Measurements from ENCODE around the gene MAU2. TPM values are rescaled to one million over a fixed set of nuclear protein-coding genes. Genes with fewer than 3 reads are reported as not detected.
A peak's percentile ranks its signal among the peaks of the same experiment; 100 is the strongest.
"Not testable (repeated sequence)": the region's sequence is repeated elsewhere in the genome, so short reads cannot be mapped to it uniquely, and the experiment has no call there.

Gene MAU2
- total RNA-seq, 1 experiment from 2014 or later, result 31.1 TPM

DNA sequence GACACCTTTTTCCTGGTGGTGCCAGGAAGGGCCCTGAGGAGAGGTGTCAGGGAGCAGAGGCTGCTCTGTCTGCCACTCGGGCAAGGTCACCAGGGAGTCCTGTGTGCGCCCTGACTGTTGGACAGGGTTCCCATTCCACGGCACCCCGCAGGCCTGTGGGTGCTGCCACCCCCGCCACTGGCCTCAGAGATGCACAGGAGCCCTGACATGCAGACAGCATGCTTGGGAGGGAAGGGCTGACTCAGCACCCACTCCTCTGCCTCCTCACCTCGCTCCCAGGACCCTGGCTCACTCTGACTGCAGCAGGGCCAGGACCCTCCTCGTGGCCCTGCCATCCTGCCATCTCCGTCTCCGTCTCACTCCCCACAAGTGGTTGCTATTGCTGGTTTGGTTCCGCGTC is 25.3 kb downstream of the MAU2 start:
- no peak for DNase-seq (ENCODE audit: low read depth)

GRCh38 chr19:19347401-19348110 is 26.9 kb downstream of the MAU2 start:
- no peak for DNase-seq (ENCODE audit: low read depth)

DNA sequence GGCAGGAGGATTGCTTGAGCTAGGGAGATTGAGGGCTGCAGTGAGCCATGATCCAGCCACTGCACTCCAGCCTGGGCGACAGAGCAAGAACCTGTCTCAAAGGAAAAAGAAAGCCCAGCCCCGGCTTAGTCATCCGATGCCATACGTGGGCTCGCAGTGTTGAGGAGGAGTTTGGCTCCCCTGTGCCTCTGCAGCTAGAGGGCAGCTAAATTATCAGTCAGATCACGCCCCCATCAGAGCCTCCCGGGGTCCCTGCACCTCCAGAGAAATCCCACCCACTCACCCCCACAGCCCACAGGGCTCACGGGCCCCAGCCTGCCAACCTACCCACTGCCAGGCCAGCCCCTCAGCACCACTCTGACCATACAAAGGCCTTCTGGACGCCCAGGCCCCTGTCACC is 27.6 kb downstream of the MAU2 start:
- DNase-seq (ENCODE audit: low read depth), result no peak

DNA sequence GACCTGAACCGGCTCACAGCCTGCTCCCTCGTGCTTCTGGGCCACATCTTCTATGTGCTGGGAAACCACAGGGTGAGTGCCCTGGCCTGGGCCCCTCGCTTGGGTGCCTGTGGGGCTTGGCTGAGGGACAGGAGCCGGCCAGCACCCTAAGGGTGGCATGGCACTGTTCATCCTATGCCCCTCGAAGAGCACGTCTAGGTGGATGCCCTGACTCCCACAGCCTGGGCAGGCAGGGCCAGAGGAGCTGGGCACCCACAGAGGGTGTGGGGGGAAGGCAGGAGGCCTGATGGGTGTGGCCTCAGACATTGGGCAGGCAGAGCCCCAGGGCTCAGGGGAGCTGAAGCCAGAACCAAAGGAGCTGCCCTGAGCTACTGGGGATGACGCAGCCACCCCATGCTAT is 28.7 kb downstream of the MAU2 start:
- no peak for DNase-seq (ENCODE audit: low read depth)

DNA sequence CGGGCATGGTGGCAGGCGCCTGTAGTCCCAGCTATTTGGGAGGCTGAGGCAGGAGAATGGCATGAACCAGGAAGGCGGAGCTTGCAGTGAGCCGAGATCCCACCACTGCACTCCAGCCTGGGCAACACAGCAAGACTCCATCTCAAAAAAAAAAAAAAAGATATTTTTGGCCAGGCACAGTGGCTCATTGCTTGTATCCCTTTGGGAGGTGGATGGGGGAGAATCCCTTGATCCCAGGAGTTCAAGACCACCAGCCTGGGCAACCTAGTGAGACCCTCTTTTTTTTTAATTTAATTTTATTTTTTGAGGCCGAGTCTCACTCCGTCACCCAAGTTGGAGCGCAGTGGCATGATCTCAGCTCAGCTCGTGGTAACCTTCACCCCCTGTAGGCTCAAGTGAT is 30.1 kb downstream of the MAU2 start:
- not testable (repeated sequence) for DNase-seq (ENCODE audit: low read depth)

DNA sequence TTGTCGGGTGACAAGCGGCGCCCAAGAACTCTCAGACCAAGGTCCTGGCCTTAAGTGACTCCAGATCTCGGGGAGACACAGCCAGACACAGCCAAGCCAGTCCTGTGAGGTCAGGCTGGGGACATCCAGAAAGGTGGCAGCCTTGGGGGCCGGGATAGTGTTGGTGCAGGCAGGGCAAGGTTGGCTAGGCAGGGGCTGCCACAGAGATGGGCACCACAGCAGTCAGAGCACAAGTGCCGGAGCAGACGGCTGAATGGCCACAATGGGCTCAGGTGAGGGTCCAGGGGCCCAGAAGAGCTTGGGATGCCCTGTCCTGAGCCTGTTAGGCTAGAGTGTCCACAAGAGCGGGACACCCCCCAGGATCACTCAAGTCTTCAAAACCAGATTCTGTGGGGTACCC is 32.2 kb downstream of the MAU2 start:
- no peak for DNase-seq (ENCODE audit: low read depth)

DNA sequence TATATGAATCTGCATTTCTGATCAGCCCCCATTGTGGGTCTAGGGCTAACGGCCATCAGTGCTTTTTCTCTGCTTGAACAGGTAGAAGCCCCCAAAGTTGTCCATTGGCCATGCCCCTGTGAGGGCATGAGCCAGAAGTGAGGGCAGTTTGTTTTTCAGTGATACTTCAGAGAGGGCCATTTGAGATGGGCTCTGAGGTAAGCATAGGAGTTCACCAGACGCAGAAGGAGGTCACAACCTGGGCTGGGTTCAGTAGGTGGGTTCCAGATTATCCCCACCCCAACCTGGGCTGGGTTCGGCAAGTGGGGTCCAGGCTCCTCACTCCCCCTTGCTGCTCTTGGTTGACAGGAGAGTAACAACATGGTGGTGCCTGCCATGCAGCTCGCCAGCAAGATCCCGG is 33.4 kb downstream of the MAU2 start:
- no peak for DNase-seq (ENCODE audit: low read depth)

DNA sequence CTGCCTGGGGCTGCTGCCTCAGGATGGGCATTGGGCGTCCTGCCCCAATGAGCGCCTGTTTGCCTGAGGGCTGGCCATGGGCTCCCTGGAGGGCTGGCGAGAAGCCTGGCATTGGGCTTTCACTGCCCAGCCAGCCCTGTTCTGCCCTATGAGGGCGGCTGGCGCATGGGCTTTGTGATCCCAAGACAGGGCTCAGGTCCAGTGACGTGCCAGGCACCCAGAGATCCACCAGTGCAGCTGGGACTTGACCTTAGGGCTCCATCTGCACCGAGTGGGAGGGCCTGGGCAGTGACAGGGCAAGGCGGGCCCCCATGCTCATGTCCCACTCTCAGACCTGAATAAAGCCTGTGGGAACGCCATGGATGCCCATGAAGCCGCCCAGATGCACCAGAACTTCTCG is 34.3 kb downstream of the MAU2 start:
- DNase-seq (ENCODE audit: low read depth), result no peak

- DNase-seq (ENCODE audit: low read depth), result no peak
Observed at GRCh38 chr19:19355606-19356139, 35.0 kb downstream of the MAU2 start.

GRCh38 chr19:19356500-19356899 is 35.9 kb downstream of the MAU2 start:
- no peak for DNase-seq (ENCODE audit: low read depth)

DNA sequence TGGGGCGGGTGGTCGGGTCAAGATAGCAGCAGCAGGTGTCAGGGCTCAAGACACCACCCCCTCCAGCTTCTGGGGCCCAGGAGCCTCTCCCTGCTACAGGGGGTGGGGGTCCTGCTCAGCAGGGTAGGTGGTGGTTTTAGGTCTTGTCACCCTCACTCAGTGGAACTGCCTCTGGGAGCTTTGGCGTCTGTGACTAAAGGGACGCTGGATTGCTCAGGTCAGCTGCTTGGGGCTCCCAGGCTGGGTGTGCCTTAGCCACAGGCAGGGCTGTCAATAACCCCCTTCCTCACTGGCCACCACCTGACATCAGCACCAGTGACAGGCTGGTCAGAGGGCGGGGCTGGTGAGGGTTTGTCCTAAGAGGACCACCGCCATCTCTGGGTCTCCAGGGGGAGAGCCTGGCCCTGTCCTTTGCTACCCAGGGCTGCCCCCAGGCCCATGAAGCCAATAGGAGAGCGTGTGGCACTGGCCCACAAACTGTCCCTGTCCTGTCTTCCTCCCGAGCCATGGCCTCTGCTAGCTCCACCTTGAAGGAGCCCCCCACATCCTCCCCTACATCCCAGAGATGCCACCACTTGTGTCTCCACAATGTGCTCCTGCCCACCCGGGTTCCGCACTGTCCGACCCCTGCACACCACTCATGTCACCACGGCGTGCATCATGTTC is 36.4 kb downstream of the MAU2 start:
- no peak for DNase-seq (ENCODE audit: low read depth)

DNA sequence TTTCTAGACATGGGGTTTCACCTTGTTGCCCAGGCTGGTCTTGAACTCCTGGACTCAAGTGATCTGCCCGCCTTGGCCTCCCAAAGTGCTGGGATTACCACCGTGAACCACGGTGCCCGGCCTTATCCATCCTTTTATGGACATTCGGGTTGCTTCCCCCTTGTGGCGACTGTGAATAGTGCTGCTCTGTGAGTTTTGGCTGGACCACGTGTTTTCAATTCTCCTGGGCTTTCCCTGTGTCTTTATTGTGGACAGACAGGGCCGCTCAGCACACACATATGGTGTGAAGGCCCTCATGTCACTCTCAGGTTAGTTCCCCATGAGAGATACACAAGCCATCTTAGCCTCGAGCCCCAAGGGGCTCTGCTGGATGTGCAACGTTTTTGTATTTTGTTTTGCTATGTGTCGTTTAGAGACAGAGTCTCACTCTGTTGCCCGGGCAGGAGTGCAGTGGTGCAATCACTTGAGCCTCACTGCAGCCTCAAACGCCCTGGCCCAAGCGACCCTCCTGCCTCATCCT is 40.5 kb downstream of the MAU2 start:
- DNase-seq (ENCODE audit: low read depth), result peak; percentile 79

GRCh38 chr19:19362075-19362474 is 41.4 kb downstream of the MAU2 start:
- DNase-seq (ENCODE audit: low read depth), result no peak

DNA sequence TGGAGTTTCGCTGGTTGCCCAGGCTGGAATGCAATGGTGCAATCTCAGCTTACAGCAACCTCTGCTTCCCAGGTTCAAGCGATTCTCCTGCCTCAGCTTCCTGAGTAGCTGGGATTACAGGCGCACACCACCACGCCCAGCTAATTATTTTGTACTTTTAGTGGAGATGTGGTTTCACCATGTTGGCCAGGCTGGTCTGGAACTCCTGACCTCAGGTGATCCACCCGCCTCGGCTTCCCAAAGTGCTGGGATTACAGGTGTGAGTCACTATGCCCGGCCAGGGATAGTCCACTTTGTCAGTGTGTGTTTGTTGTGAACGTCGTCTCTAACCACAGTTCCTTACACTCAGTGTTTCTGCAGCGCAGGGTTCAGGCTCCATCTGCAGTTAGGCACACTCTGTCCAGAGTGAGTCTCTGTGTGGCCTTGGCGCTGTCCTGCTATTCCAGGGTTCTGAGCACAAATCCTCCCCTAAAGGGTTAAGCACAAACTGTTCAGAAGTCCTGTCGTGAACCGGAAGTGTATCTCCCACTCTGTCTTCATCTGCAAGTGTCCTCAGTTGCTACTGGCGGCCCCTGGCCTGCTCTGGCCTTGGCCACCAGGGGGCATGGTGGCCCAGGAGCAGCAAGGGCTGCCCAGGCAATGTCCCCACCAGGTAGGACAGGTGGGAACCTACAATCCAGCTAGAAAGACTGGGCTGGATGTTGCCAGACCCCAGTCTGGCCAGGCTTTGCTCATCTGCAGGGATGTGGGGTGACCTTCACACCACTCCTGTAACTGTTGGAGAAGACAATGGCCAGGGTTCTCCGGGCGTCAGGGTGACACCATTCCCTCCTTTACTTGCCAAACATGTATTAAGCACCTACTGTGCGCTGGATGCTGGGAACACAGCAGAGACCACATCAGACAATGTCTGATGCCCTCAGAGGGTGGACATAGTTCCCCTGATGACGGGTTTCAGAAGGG is 46.1 kb downstream of the MAU2 start:
- DNase-seq (ENCODE audit: low read depth), result peak; percentile 72

- DNase-seq (ENCODE audit: low read depth), result no peak
Observed at GRCh38 chr19:19368087-19368486, 47.5 kb downstream of the MAU2 start.

GRCh38 chr19:19371059-19371458 is 50.4 kb downstream of the MAU2 start:
- DNase-seq (ENCODE audit: low read depth), result no peak

DNA sequence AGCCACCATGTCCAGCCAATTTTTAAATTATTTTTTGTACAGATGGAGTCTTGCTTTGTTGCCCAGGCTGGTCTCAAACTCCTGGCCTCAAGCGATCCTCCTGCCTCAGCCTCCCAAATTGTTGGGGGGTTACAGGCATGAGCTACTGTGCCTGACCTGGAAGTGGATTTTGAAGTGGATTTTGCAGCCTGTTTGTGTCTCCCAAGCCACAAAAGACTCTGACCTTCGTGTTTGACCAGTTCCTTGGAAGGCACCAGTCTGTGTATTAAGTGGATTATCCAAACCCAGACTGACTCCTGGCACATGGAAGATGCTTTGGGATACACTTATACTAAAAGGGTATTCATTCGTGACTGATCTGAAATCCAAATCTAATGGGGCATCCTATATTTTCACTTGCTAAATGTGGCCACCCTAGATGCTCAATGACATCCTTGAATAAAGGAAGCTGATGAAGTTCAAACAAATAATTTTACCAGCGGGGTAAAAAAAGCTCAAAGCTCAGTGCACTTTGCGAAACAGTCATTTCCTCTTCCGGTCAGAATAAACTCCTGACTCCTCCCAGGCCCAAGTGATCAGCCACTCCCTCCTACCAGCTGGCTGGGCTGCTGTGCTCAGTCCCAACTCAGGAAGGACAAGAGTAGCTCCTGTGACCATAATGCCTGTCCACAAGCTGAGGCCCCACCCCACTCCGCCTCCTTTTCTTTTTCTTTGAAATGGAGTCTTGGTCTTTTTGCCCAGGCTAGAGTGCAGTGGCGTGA is 52.2 kb downstream of the MAU2 start:
- DNase-seq (ENCODE audit: low read depth), result peak; percentile 54

GRCh38 chr19:19379527-19379926 is 58.9 kb downstream of the MAU2 start:
- no peak for DNase-seq (ENCODE audit: low read depth)

DNA sequence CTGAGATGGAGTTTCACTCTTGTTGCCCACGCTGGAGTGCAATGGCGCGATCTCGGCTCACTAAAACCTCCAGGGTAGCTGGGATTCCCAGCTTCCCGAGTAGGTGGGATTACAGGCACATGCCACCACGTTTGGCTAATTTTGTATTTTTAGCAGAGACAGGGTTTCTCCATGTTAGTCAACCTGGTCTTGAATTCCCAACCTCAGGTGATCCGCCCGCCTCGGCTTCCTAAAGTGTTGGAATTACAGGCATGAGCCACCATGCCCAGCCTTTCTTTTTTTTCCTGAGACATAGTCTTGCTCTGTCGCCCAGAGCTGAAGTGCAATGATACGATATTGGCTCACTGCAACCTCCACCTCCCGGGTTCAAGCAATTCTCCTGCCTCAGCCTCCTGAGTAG is 59.7 kb downstream of the MAU2 start:
- DNase-seq (ENCODE audit: low read depth), result not testable (repeated sequence)

DNA sequence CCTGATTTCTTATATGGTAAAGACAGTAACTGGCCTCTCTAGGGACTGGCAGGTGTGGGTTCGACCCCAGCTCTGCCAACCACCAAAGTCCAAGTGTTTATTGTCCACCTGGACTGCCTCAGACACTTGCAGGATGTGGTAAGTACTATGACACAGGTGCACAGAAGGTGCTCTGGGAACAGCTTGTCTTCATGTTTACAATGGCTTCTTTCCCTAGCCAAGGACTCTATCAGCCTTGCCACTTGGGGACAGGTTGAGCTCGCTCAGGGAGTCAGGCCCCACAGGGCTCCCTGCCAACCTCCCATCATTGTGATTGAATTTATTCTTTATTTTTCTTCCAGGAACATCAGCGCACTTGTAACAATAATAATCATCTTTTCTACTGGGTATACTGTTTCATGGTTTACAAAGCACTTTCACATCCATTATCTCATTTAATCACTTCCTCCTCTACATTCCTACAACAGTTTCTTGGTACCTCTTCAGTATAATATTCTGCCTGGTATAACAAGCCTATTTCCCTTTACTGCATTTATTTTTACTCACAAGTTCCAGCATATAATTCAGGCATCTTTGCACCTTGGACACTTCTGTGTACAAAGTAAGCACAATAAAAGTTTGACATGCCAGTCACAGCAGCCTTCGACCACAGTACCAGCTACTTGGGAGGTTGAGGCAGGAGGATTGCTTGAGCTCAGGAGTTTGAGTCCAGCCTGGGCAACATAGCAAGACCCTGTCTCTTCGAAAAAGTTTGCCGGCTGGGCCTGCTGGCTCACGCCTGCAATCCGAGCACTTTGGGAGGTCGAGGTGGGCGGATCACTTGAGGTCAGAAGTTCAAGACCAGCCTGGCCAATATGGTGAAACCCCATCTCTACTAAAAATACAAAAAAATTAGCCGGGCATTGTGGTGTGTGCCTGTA is 60.6 kb downstream of the MAU2 start:
- no peak for DNase-seq (ENCODE audit: low read depth)
